Astrocyte (in vitro differentiated cells and primary cell): ENCODE data around the gene FOXC2. TPM values are rescaled to one million over a fixed set of nuclear protein-coding genes. Genes with fewer than 3 reads are reported as not detected.

ENCODE experiments used
- DNase-seq: peaks from one replicate; pipeline ENCODE4 v3.0.0-alpha.2; 2010; ENCODE audit warnings: low read depth
- FAIRE-seq: peaks from 2 replicates; lab custom pipeline; 2011; peaks lifted over from hg19 to GRCh38; lab: Jason Lieb, UNC
- H2AFZ ChIP-seq: 2 replicates; pipeline ENCODE4 v1.6.0; 2012; ENCODE audit warnings: low read depth, low read length, inconsistent platforms
- H3K27ac ChIP-seq: 2 replicates; pipeline ENCODE4 v1.5.1; 2011; ENCODE audit warnings: low read depth, low read length, inconsistent platforms
- H3K27me3 ChIP-seq: 2 replicates; pipeline ENCODE4 v1.6.0; 2011; ENCODE audit warnings: low read length, inconsistent platforms; ENCODE audit not compliant: insufficient read depth
- H3K36me3 ChIP-seq: 2 replicates; pipeline ENCODE4 v1.5.1; 2011; ENCODE audit warnings: low read length, inconsistent platforms; ENCODE audit not compliant: insufficient read depth
- H3K4me1 ChIP-seq: 2 replicates; pipeline ENCODE4 v1.5.1; 2011; ENCODE audit warnings: low read length, inconsistent platforms; ENCODE audit not compliant: insufficient read depth
- H3K4me2 ChIP-seq: 2 replicates; pipeline ENCODE4 v1.6.0; 2012; ENCODE audit warnings: low read length, inconsistent platforms
- H3K4me3 ChIP-seq: 2 replicates; pipeline ENCODE4 v1.5.1; 2011; ENCODE audit warnings: low read depth, mild to moderate bottlenecking, low read length, inconsistent platforms; ENCODE audit not compliant: insufficient read depth
- H3K79me2 ChIP-seq: 2 replicates; pipeline ENCODE4 v1.6.0; 2012; ENCODE audit warnings: mild to moderate bottlenecking, low read length, inconsistent platforms; ENCODE audit not compliant: insufficient read depth
- H3K9ac ChIP-seq: 2 replicates; pipeline ENCODE4 v1.6.0; 2012; ENCODE audit warnings: mild to moderate bottlenecking, low read length, inconsistent platforms
- H3K9me3 ChIP-seq: 2 replicates; pipeline ENCODE4 v1.5.1; 2012; ENCODE audit warnings: low read depth, mild to moderate bottlenecking, low read length, inconsistent platforms; ENCODE audit not compliant: insufficient read depth
- H4K20me1 ChIP-seq: 2 replicates; pipeline ENCODE4 v1.6.0; 2012; ENCODE audit warnings: low read length, inconsistent platforms; ENCODE audit not compliant: insufficient read depth
- H3K27ac Mint-ChIP-seq: one replicate; pipeline ENCODE4 v1.8.0; 2021; ENCODE audit warnings: mild to moderate bottlenecking, mixed read lengths; ENCODE audit not compliant: unreplicated experiment
- H3K27me3 Mint-ChIP-seq: one replicate; pipeline ENCODE4 v1.8.0; 2021; ENCODE audit warnings: low read depth, mixed read lengths; ENCODE audit not compliant: unreplicated experiment
- H3K36me3 Mint-ChIP-seq: one replicate; pipeline ENCODE4 v1.8.0; 2021; ENCODE audit warnings: low read depth, mixed read lengths; ENCODE audit not compliant: unreplicated experiment
- H3K4me1 Mint-ChIP-seq: one replicate; pipeline ENCODE4 v1.8.0; 2021; ENCODE audit warnings: low read depth, mixed read lengths; ENCODE audit not compliant: unreplicated experiment
- H3K4me3 Mint-ChIP-seq: one replicate; pipeline ENCODE4 v1.8.0; 2021; ENCODE audit warnings: mild to moderate bottlenecking, moderate library complexity, mixed read lengths; ENCODE audit not compliant: unreplicated experiment
- H3K9me3 Mint-ChIP-seq: one replicate; pipeline ENCODE4 v1.8.0; 2021; ENCODE audit warnings: mild to moderate bottlenecking, mixed read lengths; ENCODE audit not compliant: unreplicated experiment
- CTCF ChIP-seq: IDR thresholded peaks from 2 replicates; pipeline ENCODE4 v1.5.1; 2011; ENCODE audit warnings: low read depth, mild to moderate bottlenecking, inconsistent platforms, low read length, moderate library complexity; ENCODE audit not compliant: insufficient read depth
- EZH2 ChIP-seq: IDR thresholded peaks from 2 replicates; pipeline ENCODE4 v1.6.1; 2012; ENCODE audit warnings: mild to moderate bottlenecking, low read length, inconsistent platforms; ENCODE audit not compliant: insufficient read depth
- total RNA-seq: library from RNA; stranded (reverse); gene quantifications from 2 replicates; pipeline ENCODE4 v1.2.1, GENCODE V29; 2021

Gene FOXC2
- total RNA-seq, 1 donor from 2014 or later = 15.8 TPM

- peak overlapping the region; percentile 47 for H3K9ac ChIP-seq
These were observed 24.6 kb downstream of the FOXC2 start for GRCh38 chr16:86591270-86591669.

GRCh38 chr16:86593913-86594620, 27.4 kb downstream of the FOXC2 start:
- DNase-seq (no peak), FAIRE-seq (no peak)
- Mint-ChIP-seq H3K27me3 (peaks cover 23% of the 10 kb centered on the region), H3K4me1 (peaks cover 9% of the 10 kb centered on the region), H3K4me3 (no peak overlapping the region), H3K27ac (no peak overlapping the region), H3K9me3 (peaks cover under 1% of the 10 kb centered on the region), H3K36me3 (peaks cover 3% of the 10 kb centered on the region)
- H4K20me1 ChIP-seq = no peaks in the 10 kb centered on the region
- no peaks in the 10 kb centered on the region for H3K79me2 ChIP-seq
- peak overlapping the region; percentile 18 for H3K27ac ChIP-seq
- H3K27me3 ChIP-seq = no peaks in the 10 kb centered on the region
- H3K4me3 ChIP-seq = no peak overlapping the region
- H3K4me1 ChIP-seq = peaks cover 34% of the 10 kb centered on the region
- H2AFZ ChIP-seq = no peak overlapping the region
- peak overlapping the region; percentile 48 for H3K9ac ChIP-seq
- no peaks in the 10 kb centered on the region for H3K9me3 ChIP-seq
- H3K36me3 ChIP-seq = no peaks in the 10 kb centered on the region
- no peak for TF ChIP-seq EZH2
- peak overlapping the region; percentile 45 for H3K4me2 ChIP-seq

More at GRCh38 chr16:86591270-86591669, 24.6 kb downstream of the FOXC2 start:
- no peak for FAIRE-seq
- H3K27me3 ChIP-seq = no peaks in the 10 kb centered on the region
- H3K4me1 Mint-ChIP-seq = peaks cover 9% of the 10 kb centered on the region
- no peak overlapping the region for H3K4me3 ChIP-seq
- peak overlapping the region; percentile 85 for H3K27ac ChIP-seq
- no peaks in the 10 kb centered on the region for H3K36me3 ChIP-seq
- H3K9me3 Mint-ChIP-seq = no peaks in the 10 kb centered on the region
- H3K27me3 Mint-ChIP-seq = peaks cover 19% of the 10 kb centered on the region
- peaks cover 46% of the 10 kb centered on the region for H3K4me1 ChIP-seq
- no peak overlapping the region for H3K27ac Mint-ChIP-seq
- no peak for DNase-seq
- H3K9me3 ChIP-seq = no peaks in the 10 kb centered on the region
- peaks cover 3% of the 10 kb centered on the region for H3K36me3 Mint-ChIP-seq
- H3K4me2 ChIP-seq = peak overlapping the region; percentile 28
- no peak overlapping the region for H2AFZ ChIP-seq
- H3K79me2 ChIP-seq = no peaks in the 10 kb centered on the region
- no peak overlapping the region for H3K4me3 Mint-ChIP-seq
- no peaks in the 10 kb centered on the region for H4K20me1 ChIP-seq
- TF ChIP-seq CTCF (no peak), EZH2 (no peak)

- H3K4me3 Mint-ChIP-seq = no peak overlapping the region
- peaks cover 3% of the 10 kb centered on the region for H3K36me3 Mint-ChIP-seq
- Histone ChIP-seq H3K27ac (peak overlapping the region; percentile 31), H4K20me1 (no peaks in the 10 kb centered on the region), H3K4me3 (no peak overlapping the region), H3K27me3 (no peaks in the 10 kb centered on the region), H3K4me2 (peak overlapping the region; percentile 45), H2AFZ (no peak overlapping the region), H3K4me1 (peaks cover 27% of the 10 kb centered on the region), H3K9ac (peak overlapping the region; percentile 21), H3K9me3 (no peaks in the 10 kb centered on the region), H3K79me2 (no peaks in the 10 kb centered on the region), H3K36me3 (no peaks in the 10 kb centered on the region)
- H3K27me3 Mint-ChIP-seq = peaks cover 23% of the 10 kb centered on the region
- H3K27ac Mint-ChIP-seq = no peak overlapping the region
- peaks cover 3% of the 10 kb centered on the region for H3K9me3 Mint-ChIP-seq
- DNase-seq (peak; percentile 75), FAIRE-seq (no peak)
- TF ChIP-seq CTCF (no peak), EZH2 (no peak)
- H3K4me1 Mint-ChIP-seq = peaks cover 7% of the 10 kb centered on the region
These were observed 28.1 kb downstream of the FOXC2 start for GRCh38 chr16:86594721-86595120.
